Activated naive CD8-positive, alpha-beta T cell (primary cell): ENCODE measurements around the gene B4GALT1.
A peak's percentile ranks its signal among the peaks of the same experiment; 100 is the strongest.

Experiments
- H3K27ac Mint-ChIP-seq: one replicate; pipeline ENCODE4 v1.8.0; 2021; ENCODE audit warnings: mixed read lengths
- H3K27me3 Mint-ChIP-seq: one replicate; pipeline ENCODE4 v1.8.0; 2021; ENCODE audit warnings: mixed read lengths
- H3K36me3 Mint-ChIP-seq: one replicate; pipeline ENCODE4 v1.8.0; 2021; ENCODE audit warnings: mixed read lengths
- H3K4me1 Mint-ChIP-seq: one replicate; pipeline ENCODE4 v1.8.0; 2021; ENCODE audit warnings: low read depth, mixed read lengths
- H3K4me3 Mint-ChIP-seq: one replicate; pipeline ENCODE4 v1.8.0; 2021; ENCODE audit warnings: mild to moderate bottlenecking, mixed read lengths
- H3K9me3 Mint-ChIP-seq: one replicate; pipeline ENCODE4 v1.8.0; 2021; ENCODE audit warnings: low read depth, mixed read lengths

B4GALT1 gene

DNA sequence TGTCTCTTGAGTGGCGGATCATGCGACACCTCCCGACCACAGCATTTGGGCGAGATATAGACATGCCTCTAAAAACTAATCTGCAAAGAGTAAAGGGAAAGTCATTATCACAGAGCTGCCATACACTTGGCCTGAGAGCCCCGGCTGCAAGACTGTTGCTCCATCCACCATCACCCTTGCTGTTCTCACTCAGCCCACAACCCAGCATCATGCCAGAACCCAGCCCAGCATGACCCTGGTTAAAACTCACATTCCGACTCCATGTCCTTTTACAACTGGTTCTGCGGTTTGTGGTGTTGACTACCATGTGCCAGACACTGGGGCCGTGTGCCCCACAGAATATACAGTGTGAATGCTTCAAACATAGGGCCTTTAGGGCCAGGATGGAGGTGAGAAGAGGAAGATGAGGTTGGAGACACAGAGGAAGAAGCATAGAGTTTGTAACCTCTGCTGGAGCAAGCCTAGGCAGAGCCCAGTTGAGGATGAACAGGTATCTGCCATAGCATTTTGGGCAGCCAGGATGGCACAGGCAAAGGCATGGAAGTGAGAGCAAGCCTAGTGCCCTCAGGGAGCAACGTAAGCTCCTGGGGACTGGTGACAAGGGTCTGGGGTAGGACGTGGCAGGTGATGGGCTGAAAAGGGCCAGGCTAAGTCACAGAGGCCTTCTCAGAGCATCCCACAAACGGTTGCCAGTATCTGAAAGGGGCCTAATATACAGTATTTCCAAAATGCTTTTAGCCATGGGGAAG is 53.2 kb downstream of the B4GALT1 start:
- Mint-ChIP-seq H3K27me3 (no peaks in the 10 kb centered on the region), H3K36me3 (peaks cover 7% of the 10 kb centered on the region), H3K4me1 (peaks cover 25% of the 10 kb centered on the region), H3K4me3 (no peak overlapping the region), H3K9me3 (no peaks in the 10 kb centered on the region), H3K27ac (no peak overlapping the region)

DNA sequence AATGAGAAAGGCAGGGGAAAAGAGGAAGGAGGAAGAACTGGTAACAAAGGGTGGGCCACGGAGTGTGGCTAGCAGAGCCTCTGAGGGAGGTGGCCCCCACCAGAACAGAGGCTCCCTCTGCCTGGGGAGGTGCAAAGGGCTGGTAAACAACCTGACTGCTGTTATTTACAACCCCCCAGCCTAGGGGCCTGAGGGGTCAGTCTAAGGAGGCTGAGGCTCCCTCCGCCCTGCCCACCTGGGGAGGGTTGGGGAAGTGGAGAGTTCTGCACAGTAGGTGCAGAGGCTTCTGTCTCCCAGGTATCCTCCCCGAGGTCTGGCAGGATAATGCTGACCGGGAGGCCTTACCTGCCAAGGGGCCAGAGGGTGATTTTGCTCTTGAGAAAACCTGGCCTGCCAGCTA is 55.0 kb downstream of the B4GALT1 start:
- Mint-ChIP-seq H3K4me1 (peaks cover 12% of the 10 kb centered on the region), H3K4me3 (no peak overlapping the region)

DNA sequence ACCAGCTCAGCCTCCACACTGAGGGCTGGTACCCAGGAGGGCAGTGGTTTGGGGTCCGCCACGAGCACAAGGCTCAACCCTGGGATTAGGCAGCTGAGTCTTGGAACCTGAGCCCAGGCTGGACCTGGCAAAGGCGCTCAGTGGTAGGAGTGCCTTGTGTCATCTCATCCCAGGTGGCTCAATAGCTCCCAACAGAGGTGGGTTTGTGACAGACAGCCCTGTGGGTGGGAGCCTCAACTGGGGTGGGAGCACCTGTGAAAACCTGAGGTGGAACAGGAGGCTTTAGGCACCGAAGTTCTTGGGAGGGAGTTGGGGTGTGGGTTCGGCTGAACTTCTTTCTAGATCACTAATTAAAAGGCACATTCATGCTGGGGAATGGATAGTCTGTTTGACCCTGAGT is 55.5 kb downstream of the B4GALT1 start:
- Mint-ChIP-seq H3K9me3 (no peaks in the 10 kb centered on the region), H3K36me3 (peaks cover 7% of the 10 kb centered on the region), H3K4me1 (peaks cover 8% of the 10 kb centered on the region), H3K4me3 (no peak overlapping the region), H3K27me3 (no peaks in the 10 kb centered on the region), H3K27ac (no peak overlapping the region)

More for the DNA sequence above, 55.0 kb downstream of the B4GALT1 start:
- Mint-ChIP-seq H3K36me3 (peaks cover 7% of the 10 kb centered on the region), H3K27me3 (no peaks in the 10 kb centered on the region), H3K27ac (no peak overlapping the region), H3K9me3 (no peaks in the 10 kb centered on the region)

DNA sequence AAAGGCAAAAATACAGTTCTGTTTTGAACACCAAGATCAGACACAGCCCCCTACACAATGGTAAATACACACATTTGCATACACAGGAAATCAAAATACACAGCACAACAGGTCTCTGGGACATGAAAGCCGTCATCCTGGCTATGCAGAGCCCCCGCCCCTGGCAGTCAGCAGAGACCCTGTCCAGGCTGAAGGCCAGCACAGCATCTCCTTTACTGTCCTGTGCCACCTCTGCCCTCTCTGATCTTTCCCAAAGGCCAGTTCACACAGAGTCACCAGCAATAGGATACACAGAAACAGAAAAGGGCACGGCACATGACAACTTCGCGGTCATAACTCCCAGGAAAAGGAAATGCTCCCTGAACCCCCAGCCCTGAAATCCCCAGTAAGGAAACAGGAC is 56.5 kb downstream of the B4GALT1 start:
- Mint-ChIP-seq H3K27ac (peak overlapping the region; percentile 28), H3K9me3 (no peaks in the 10 kb centered on the region), H3K36me3 (peaks cover 7% of the 10 kb centered on the region), H3K4me1 (peaks cover 7% of the 10 kb centered on the region), H3K27me3 (no peaks in the 10 kb centered on the region), H3K4me3 (no peak overlapping the region)

DNA sequence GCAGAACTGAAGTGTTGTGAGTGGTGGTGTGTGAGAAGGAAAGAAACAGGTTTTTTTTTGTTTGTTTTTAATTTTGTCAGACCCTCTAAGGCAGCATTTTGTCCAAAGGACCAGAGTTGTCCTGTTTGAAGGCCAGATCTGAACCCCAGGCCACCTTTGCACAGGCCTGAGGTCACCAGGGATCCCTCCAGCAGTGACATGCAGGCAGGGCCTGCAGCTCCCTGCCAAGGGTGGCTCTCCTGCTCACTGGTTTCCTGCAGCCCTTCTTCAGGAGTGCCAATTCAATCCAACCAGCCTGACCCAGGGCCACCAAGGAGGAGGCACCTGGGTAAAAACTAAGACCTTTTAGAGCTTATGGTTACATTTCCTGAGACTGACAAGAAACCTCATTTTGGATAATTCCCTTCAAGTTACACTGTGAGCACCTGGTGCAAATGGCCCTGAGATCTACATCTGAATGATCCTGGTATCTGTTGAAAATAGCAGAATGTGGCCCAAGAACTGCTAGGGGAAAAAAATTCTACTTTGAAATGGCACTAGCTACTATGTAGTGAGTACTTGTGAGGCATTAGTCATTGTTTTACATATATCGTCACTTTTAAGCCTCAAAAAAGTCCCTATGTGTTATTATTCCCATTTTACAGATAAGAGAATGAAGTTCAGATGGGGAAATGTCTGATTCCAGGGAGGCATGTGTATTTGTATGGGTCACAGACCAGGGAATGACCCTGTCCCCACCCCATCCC is 57.1 kb downstream of the B4GALT1 start:
- peaks cover 7% of the 10 kb centered on the region for H3K4me1 Mint-ChIP-seq
- H3K27me3 Mint-ChIP-seq, result no peaks in the 10 kb centered on the region
- H3K4me3 Mint-ChIP-seq, result no peak overlapping the region
- no peaks in the 10 kb centered on the region for H3K9me3 Mint-ChIP-seq
- H3K27ac Mint-ChIP-seq, result peak overlapping the region; percentile 6
- H3K36me3 Mint-ChIP-seq, result peaks cover 7% of the 10 kb centered on the region

DNA sequence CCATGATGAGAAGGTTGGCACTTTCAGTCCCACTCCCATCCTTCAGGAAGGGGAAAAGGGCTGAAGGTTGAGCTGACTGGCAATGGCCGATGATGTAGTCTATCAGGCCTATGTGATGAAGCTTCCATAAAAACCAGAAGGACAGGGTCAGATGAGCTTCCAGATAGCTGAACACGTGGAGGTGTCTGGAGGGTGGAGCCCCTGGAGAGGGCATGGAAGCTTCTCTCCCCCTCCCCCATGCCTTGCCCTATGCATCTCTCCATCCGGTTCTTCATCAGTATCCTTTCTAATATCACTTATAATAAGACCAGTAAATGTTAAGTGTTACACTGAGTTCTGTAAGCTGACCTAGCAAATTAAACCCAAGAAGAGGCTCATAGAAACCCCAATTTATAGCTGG is 58.0 kb downstream of the B4GALT1 start:
- peaks cover 7% of the 10 kb centered on the region for H3K4me1 Mint-ChIP-seq
- no peaks in the 10 kb centered on the region for H3K9me3 Mint-ChIP-seq
- no peaks in the 10 kb centered on the region for H3K27me3 Mint-ChIP-seq
- H3K36me3 Mint-ChIP-seq, result peaks cover 7% of the 10 kb centered on the region
- H3K27ac Mint-ChIP-seq, result peak overlapping the region; percentile 22
- H3K4me3 Mint-ChIP-seq, result no peak overlapping the region

DNA sequence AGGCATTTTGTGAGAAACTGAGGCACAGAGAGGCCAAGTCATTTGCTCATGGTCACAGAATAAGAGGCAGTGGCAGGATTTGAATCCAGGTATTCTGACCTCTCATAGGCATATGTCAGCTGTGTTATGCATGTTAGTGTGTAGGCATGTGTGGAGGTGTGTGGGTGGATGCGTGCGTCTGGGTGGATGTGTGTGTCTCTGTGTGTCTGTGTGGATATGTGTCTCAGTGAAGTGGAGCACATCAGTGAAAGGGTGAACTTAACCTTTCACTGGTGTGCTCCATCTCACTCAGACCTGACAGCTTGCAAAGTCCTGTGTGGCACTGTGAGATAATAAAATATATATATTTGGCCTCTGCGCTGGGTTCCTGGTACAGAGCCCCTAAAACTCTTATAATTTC is 58.7 kb downstream of the B4GALT1 start:
- Mint-ChIP-seq H3K4me1 (peaks cover 7% of the 10 kb centered on the region), H3K4me3 (no peak overlapping the region), H3K27me3 (no peaks in the 10 kb centered on the region), H3K27ac (no peak overlapping the region), H3K36me3 (peaks cover 2% of the 10 kb centered on the region), H3K9me3 (no peaks in the 10 kb centered on the region)

DNA sequence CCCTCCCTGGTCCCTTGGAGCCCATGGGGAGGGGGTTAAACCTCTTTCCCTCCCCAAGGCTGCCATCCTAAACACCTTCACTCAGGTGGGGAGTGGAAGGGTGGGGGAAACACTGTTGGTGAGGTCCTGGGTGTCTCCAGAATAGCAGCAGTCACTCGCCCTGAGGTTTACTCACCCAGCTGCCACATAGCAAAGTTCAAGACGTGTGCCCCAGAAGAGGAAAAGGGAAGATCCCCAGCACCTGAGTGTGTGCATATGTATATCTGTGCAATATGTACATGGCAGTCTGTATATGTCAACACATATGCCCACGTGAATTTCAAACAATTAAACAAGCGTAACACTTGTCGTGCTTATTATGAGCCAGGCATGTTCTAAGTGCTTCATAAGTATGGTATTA is 59.4 kb downstream of the B4GALT1 start:
- H3K4me3 Mint-ChIP-seq, result no peak overlapping the region
- no peaks in the 10 kb centered on the region for H3K27me3 Mint-ChIP-seq
- peaks cover 2% of the 10 kb centered on the region for H3K36me3 Mint-ChIP-seq
- H3K27ac Mint-ChIP-seq, result no peak overlapping the region
- H3K9me3 Mint-ChIP-seq, result no peaks in the 10 kb centered on the region
- H3K4me1 Mint-ChIP-seq, result peaks cover 7% of the 10 kb centered on the region

DNA sequence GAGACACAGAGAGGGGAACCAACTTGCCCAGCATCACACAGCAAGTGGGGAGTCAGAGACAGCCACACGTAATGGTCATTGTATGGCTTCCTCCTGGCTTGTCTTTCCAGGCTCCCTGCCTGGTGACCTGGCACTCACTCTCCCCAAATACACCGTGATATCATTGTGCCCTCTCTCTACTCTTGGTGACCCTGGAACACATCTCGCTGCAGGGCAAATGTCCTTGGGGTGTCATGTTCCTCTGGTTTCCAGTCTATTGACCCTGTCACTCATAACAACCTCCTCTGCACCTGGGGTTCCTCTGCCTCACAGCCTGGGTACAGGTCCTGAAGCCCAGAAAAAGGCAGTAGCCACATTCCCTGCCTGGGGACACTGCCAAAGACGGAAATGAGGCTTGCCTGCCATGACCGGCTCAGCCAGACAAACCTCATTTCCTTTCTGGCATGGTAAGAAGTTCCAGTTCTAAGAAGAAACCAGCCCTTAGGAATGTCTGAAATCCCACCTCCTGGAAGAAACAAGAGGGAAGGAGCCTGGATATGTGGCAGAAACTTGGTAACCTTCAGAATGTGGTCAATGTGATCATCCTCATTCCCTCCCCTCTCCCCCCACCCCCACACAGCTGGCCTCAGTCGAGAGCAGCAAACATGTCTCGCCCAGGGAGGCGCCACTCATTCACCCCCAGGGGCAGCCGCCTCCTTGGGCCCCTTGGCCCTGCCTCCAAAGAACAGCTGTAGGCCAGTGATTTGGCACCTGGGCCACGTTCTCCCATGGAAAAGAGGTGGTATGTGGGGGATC is 60.1 kb downstream of the B4GALT1 start:
- Mint-ChIP-seq H3K9me3 (no peaks in the 10 kb centered on the region), H3K4me1 (peaks cover 7% of the 10 kb centered on the region), H3K4me3 (no peak overlapping the region), H3K36me3 (peaks cover 2% of the 10 kb centered on the region), H3K27ac (no peak overlapping the region), H3K27me3 (no peaks in the 10 kb centered on the region)

DNA sequence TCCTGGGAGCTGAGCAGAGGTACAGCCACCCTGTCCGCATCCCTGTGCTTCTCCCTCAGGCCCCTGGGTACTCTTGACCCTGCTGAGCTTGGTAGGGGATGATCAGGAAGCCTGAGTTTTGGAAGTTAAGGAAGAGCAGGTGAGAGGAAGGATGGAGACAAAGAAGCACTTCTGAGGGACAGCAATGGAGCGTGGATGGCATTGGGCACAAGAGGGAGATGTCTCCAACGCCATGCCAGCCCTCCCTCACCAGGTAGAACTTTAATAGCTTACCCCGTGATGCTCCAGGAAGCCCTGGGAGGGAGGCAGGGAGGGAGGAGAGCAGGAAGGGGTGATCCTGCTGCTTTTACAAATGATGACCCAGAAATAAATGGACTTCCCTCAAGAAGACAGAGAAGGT is 60.8 kb downstream of the B4GALT1 start:
- Mint-ChIP-seq H3K36me3 (no peaks in the 10 kb centered on the region), H3K9me3 (no peaks in the 10 kb centered on the region), H3K27me3 (no peaks in the 10 kb centered on the region), H3K27ac (no peak overlapping the region), H3K4me3 (no peak overlapping the region), H3K4me1 (peaks cover 7% of the 10 kb centered on the region)

DNA sequence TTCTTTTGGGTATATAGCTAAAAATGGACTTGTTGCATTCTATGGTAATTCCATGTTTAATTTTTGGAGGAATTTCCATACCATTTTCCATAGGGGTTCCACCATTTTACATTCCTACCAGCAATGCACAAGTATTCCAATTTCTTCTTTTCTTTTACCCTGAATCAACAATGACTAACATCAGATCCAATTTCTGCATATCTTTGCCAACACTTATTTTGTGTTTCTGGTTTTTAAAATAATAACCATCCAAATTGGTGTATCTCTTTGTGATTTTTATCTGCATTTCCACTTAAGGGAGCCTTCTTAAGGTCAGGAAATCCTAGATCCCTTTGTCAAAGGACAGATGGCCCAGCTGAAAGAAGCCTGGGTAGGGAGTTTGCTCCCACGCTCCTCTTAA is 61.2 kb downstream of the B4GALT1 start:
- Mint-ChIP-seq H3K36me3 (no peaks in the 10 kb centered on the region), H3K4me3 (no peak overlapping the region), H3K9me3 (no peaks in the 10 kb centered on the region), H3K27me3 (no peaks in the 10 kb centered on the region), H3K27ac (no peak overlapping the region), H3K4me1 (peaks cover 7% of the 10 kb centered on the region)

DNA sequence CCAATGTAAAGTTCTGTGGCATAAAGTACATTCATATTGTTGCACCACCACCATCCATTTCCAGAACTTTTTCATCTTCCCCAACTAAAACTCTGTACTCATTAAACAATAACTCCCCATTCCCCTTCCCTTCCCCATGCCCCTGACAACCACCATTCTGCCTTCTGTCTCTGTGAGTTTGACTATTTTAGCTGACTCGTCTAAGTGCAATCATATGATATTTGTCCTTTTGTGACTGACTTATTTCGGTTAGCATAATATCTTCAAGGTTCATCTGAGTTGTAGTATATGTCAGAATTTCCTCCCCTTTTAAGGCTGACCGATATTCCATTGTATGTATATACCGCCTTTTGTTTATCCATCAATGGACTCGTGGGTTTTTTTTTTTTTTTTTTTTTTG is 61.6 kb downstream of the B4GALT1 start:
- no peak overlapping the region for H3K4me3 Mint-ChIP-seq
- H3K4me1 Mint-ChIP-seq, result peaks cover 4% of the 10 kb centered on the region
- H3K27ac Mint-ChIP-seq, result no peak overlapping the region
- no peaks in the 10 kb centered on the region for H3K27me3 Mint-ChIP-seq
- H3K9me3 Mint-ChIP-seq, result no peaks in the 10 kb centered on the region
- no peaks in the 10 kb centered on the region for H3K36me3 Mint-ChIP-seq

DNA sequence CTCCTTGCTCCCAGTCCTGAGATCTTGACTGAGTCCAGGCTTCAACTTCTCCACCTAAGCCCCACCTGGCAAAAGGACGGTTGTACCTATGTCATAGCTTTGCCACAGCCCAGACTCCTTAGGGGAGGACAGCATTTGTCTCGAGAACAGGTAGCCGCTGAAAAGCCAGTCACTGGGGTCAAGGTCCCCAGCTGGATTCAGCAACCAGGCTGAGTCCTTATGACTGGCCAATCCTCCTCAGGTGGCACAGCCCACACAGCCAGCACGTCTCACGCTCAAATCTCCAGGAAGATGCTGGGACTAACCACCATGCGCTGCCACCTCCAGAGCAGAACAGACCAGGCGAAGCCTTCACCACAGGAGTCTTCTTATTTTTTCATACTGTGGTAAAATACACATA is 62.7 kb downstream of the B4GALT1 start:
- no peaks in the 10 kb centered on the region for H3K36me3 Mint-ChIP-seq
- H3K27ac Mint-ChIP-seq, result no peak overlapping the region
- H3K9me3 Mint-ChIP-seq, result no peaks in the 10 kb centered on the region
- H3K27me3 Mint-ChIP-seq, result no peaks in the 10 kb centered on the region
- no peak overlapping the region for H3K4me3 Mint-ChIP-seq
- H3K4me1 Mint-ChIP-seq, result no peaks in the 10 kb centered on the region

DNA sequence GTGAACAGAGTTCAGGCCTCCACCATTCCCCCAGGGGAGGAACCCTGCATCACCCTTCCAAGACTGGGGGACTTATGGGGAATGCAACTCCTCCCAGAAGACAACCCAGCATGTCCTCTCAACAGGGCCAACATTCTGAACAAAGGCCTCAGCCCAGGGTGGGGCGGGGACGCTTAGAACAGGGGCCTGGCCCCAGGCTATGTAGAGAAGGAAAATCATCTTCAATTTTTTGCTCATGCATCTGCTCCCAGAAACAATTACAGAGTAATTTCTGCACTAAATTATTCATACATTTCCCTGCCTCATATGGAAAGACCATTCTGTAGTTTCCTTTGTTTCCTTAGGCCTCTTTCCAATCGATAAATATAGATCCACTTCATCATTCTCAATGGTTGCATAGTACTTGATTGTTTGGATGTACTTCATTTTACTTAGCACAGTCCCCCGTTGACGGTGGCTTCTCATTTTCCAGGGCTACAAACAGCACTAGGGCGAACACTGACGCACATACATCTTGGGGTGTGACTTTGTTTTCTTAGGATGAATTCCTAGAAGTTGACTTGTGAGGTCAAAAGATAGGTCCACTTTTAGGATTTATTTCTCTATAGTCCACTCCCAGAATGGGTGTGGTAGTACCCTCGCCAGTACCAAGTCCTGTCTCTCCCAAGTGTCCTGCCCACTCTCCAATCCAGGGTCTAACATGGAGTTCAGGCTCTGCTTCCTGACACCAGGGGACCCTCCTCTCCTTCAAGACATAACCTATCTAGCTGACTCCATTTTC is 63.4 kb downstream of the B4GALT1 start:
- no peak overlapping the region for H3K4me3 Mint-ChIP-seq
- no peaks in the 10 kb centered on the region for H3K27me3 Mint-ChIP-seq
- H3K4me1 Mint-ChIP-seq, result no peaks in the 10 kb centered on the region
- H3K36me3 Mint-ChIP-seq, result no peaks in the 10 kb centered on the region
- no peaks in the 10 kb centered on the region for H3K9me3 Mint-ChIP-seq
- H3K27ac Mint-ChIP-seq, result no peak overlapping the region
